Muscle of arm (tissue), 12 donors: Measurements from ENCODE around the gene RSBN1. TPM values are rescaled to one million over a fixed set of nuclear protein-coding genes. Genes with fewer than 3 reads are reported as not detected.
"Not testable (repeated sequence)": the region's sequence is repeated elsewhere in the genome, so short reads cannot be mapped to it uniquely, and the experiment has no call there.

Experiments used
- DNase-seq: peaks from one replicate; pipeline ENCODE4 v3.0.0-alpha.2; 2013
- polyA plus RNA-seq, 12 donors: library from polyadenylated mRNA; unstranded; fragments of 120-200 nt; gene quantifications; one replicate each; pipeline ENCODE4 v1.2.1, GENCODE V29; 2013; ENCODE audit not compliant: insufficient read length in 12 of 12

The RSBN1 gene
- polyA plus RNA-seq, 12 donors, result 9.8 to 18.1 (median 14.8) TPM; not detected in 1

- no peak for DNase-seq
These were observed 28.0 kb downstream of the RSBN1 start for GRCh38 chr1:113784104-113784779.

DNA sequence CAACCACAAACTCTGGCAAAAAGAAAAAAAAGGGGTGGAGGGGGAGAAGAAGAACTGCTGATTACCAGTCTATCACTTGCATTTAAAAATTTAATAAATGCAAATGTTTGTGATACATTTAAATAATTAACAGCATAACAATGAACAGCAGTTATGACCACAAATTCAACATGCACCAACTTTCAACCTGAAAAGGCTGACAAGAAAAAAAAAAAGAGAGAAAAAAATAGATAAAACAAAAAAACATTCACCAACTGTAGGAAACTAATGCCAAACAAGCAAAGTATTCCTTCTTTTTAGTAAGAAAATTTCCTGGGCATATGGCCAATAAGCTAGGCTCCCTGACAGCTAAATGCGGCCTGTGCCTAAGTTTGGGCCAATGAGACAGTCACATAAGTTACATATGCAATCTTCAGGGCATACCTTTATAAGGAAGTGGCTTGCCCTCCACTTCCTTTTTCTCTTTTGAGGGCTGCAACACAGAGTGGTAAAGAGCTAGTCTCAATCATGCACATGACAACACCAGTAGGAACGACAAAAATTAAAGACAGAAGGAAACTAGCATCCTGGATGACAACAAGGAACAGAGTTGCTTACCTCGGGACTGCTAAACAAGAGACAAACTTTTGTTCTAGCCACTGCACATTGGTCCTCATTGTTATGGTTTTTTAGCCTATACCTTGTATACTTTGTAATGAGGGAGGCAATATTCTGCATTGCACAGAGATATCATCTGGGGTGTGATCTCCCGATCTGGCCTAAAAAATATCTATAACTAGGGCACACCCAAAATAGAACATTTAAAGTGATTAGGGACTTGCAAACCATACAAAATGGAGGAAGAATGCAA, 28.8 kb downstream of the RSBN1 start:
- DNase-seq, result peak; percentile 54

DNA sequence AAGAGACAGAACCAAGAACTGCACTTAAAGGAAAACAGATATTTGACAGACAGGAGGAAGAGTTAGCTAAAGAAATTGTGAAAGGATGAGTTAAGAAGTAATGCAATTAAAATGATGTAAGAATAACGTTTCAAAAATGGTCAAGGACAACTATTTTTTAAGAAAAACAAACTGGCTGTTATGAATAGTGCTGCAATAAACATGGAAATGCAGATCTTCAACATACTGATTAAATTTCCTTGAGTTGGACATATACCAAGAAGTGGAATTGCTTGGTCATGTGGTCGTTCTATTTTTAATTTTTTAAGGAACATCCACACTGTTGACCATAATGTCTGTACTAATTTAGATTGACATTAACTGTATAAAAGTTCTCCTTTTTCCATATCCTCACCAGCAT, 29.9 kb downstream of the RSBN1 start:
- no peak for DNase-seq

DNA sequence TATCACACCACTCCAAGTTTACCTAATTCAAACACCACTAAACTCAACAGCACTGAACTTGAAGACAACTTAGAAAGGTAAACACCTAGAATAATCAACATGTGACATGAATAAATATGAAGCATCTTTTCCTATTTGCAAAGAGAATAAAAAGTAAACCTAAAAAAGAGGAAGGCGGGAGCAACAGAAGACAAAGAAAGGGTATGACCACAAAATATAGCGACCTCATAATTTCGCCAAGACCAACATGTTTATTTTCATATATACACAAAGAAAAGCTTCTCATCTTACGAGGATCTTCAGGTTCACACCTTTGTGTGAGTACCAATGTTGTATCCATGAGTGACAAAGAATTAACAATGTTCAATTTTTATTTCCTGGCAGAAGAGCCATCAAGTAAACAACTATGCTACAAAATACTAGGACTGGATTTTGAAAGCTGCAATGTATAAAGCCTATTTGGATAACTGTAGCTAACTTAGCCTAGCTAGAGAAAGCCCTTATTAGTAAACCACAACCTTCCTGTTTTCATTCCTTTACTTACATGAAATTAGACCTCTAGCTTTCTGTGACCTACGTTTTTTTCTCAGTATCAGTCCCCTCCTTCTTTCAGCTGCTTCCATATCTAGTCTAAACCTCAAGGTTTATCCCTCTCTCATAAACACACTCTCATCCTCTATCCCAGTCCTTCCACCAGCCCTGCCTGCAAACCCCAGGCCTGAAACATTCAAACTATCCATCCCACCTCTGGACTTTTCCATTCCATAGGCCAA, 31.7 kb downstream of the RSBN1 start:
- no peak for DNase-seq

DNA sequence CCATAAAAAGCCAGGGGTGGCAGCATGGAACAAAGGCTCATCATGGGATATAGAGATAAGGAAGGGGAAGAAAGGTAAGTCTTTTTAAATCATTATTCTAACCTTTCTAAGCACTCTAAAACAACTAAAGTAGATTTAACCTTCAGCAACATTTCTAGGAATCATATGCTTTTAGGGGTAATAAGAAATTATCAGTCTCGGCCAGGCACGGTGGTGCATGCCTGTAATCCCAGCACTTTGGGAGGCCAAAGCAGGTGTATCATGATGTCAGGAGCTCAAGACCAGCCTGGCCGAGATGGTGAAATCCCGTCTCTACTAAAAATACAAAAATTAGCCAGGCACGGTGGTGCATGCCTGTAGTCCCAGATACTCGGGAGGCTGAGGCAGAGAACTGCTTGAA, 32.7 kb downstream of the RSBN1 start:
- DNase-seq, result no peak

DNA sequence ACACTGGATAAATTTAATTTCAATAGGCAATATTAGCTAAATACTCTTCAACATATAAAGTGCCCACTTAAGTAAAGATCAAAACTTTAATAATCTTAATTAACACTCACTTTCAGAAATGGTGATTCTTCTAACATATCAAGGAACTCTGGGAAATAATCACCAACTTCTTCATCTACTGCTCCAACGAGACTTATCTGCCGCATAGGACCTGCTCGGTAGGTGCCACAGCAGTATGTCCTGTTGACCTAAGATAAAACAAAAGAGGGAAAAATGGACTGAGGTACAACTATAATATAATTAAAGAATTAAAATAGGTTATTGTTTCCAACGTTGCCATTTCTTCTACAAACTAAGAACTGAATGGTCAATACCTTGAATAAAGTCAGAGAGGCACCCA, 34.7 kb downstream of the RSBN1 start:
- no peak for DNase-seq

DNA sequence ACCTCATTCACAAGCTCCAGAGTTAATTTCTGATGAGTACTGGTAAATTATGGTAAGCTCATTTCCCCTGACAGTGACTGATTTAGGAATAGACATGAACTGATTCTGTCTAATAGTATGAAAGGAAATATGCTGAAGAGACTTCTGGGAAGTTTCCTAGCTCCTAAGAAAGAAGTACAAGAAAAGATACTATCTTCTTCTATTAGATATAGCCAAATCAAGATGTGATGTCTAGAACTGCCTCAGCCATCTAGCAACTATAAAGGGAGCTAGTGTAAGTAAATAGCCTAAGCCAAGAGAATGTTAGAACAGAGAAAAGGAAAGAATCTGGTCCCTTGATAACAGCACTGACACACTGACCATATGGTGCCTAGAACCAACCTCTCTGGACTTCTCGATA, 42.2 kb downstream of the RSBN1 start:
- DNase-seq, result no peak

DNA sequence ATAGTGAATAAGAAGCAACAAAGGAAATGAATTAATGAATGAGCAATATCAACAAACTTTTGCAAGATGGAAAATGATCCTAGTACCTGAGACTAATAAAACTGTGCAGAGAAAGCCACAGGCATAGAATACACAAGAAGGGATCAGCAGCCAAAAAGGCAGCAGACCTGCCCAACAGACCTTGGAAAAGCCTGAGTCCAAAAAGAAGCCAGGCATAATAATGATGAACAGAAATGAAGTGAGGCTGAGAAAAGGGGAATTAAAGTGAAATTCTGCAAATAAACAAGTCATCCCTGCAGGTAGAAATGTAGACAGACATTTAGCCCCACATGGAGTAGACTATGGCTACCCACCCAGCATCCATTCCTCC, 42.7 kb downstream of the RSBN1 start:
- no peak for DNase-seq

- DNase-seq, result no peak
These were observed 43.2 kb downstream of the RSBN1 start for GRCh38 chr1:113768916-113769600.

GRCh38 chr1:113765306-113766230, 46.7 kb downstream of the RSBN1 start:
- no peak for DNase-seq

- no peak for DNase-seq
These were observed 48.6 kb downstream of the RSBN1 start for GRCh38 chr1:113763661-113764060.

GRCh38 chr1:113761937-113762336, 50.3 kb downstream of the RSBN1 start:
- DNase-seq, result no peak

GRCh38 chr1:113760102-113761080, 51.9 kb downstream of the RSBN1 start:
- no peak for DNase-seq

DNA sequence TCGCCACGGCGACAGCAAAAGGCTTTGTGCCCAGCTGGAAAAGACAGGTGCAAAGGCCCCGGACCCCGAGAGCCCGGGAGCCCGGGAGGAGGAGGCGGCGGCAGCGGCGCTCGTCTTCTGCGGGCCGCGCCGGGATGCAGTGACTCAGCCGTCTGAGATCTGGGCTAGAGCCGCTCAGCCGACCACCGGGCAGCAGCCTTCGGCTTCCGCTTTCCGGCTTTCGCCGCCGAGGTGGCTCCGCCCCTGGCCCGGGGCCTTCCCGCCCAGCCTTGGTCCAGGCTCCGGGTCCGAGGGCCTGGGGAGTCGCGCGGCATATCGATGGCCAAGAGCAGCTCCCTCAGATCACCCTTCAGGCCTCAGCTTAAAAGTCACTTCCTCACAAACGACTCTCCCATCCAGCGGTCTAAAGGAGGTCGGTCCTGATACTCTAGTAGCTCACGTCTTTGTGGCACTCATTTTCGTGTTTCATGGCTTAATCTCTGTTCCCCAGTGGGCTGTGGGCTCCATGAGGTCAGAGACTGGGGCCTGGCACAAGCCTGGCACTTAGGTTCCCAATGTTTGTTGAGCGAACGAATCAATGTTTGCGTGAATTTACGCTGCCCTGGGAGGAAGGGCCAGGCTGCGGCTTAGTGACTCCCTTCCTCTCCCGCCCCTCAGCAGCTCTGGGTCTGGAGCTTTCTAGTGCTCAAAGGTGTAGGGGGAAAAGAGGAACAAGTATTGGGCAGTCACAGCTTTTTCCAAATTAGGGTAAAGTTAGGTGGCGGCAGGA, 52.8 kb downstream of the RSBN1 start, which contains the start of gene PHTF1:
PHTF1 (minus strand) TSS at position 154 of the 769 bp plus-strand sequence. CDS start 783 bp downstream, outside the sequence.
- DNase-seq, result peak; percentile 78

DNA sequence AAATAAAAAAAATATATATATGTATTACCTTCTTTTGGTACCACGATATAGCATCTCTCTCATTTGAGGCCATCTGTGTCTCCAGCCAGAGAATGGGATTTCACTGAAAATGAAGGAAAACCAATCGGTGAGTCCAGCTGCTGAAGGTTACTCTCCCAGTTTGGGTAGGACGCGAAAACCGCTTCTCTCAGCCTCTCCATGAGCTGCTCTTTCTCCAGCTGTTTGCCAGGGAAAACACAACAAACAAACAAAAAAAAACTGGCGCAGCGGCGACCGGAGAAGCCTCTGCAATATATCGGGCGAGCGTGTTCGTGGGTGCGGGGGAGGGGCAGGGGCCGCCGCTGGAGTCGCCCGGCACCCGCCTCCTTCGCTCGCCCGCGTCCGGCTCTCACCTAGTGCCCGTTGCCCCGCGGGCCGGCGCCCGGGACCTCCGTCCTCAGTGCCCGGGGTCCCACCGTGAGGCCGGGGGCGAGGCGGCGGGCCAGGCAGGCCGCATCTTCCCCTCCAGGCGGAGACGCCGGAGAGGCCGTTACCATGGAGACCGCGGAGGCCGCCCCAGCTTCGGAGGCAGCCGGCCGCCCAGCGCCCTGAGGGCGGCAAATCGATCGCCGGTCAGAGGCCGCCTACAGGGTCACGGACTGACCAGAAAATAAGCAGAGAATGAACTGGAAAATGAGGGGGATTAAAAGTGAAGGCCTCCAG, 53.5 kb downstream of the RSBN1 start:
- peak; percentile 35 for DNase-seq

DNA sequence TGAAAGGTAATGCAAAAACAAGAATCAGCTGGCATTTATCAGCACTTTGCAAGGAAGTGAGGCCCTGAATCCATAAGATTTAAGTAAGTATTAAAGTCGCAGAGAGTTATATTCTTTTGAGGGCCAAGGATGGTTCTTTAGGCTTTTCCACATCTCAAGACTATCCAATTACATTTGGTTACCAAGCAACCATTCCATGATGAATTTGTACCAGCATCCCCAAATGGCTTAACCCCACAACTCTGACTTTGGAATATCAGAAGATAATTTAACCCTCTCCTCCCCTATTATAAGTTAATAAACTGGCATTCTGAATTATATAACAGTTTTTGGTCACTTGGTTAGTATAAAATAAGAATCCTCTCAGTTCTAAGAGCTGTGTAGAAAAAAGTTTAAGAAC, 55.8 kb downstream of the RSBN1 start:
- no peak for DNase-seq

- DNase-seq, result not testable (repeated sequence)
These were observed 58.9 kb downstream of the RSBN1 start for GRCh38 chr1:113753333-113753732.

GRCh38 chr1:113751516-113751915, 60.8 kb downstream of the RSBN1 start:
- DNase-seq, result no peak
